Measurements from ENCODE around the gene CCR7. TPM values are rescaled to one million over a fixed set of nuclear protein-coding genes. Genes with fewer than 3 reads are reported as not detected.
A peak's percentile ranks its signal among the peaks of the same experiment; 100 is the strongest.

Gene CCR7
- total RNA-seq, 1 donor from 2014 or later = 0.51 TPM

DNA sequence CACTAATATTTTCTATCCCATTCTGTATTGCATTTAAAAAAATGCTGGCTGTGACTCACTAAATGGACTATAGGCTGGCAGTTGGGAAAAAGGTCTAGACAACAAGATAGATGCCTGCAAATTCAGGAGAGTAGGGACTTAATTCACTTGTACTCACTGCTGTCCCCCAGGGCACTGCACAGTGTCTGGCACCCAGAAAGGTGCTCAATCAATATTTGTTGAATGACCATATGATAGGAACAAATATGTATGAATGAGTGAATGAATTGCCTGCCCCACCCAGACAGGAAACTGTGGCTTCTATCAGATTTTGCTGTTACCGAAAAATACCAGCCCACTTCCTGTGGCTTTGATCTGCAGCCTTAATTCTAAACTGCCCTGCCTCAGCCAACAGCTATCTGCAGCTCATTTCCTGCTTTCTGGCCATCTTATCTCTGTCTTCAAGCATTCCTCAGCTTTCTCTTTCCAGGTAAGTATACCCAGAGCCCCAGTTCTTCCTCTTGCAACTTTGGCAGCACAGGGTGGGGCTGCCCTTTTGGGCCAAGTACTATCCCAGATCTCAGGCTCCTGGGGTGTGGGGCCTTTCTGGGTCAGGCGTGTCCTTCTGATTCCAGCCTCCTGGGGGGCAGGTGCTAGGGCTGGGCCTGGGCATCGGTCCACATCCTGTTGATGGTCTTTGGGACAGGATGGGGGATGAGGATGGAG is 48.5 kb downstream of the CCR7 start:
- H3K4me1 Mint-ChIP-seq (ENCODE audit: unreplicated experiment) = peaks cover 19% of the 10 kb centered on the region
- H3K9me3 Mint-ChIP-seq (ENCODE audit: unreplicated experiment) = no peaks in the 10 kb centered on the region
- TF ChIP-seq, protein P1, sequence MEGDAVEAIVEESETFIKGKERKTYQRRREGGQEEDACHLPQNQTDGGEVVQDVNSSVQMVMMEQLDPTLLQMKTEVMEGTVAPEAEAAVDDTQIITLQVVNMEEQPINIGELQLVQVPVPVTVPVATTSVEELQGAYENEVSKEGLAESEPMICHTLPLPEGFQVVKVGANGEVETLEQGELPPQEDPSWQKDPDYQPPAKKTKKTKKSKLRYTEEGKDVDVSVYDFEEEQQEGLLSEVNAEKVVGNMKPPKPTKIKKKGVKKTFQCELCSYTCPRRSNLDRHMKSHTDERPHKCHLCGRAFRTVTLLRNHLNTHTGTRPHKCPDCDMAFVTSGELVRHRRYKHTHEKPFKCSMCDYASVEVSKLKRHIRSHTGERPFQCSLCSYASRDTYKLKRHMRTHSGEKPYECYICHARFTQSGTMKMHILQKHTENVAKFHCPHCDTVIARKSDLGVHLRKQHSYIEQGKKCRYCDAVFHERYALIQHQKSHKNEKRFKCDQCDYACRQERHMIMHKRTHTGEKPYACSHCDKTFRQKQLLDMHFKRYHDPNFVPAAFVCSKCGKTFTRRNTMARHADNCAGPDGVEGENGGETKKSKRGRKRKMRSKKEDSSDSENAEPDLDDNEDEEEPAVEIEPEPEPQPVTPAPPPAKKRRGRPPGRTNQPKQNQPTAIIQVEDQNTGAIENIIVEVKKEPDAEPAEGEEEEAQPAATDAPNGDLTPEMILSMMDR (IDR thresholded peaks at IDR 0.05; ENCODE audit: unreplicated experiment) = no peak
- peak overlapping the region; percentile 27 for H3K27ac Mint-ChIP-seq (ENCODE audit: unreplicated experiment)
- DNase-seq (ENCODE audit: low spot score) = no peak
- peaks cover 6% of the 10 kb centered on the region for H3K27me3 Mint-ChIP-seq (ENCODE audit: unreplicated experiment)
- H3K4me3 Mint-ChIP-seq (ENCODE audit: unreplicated experiment) = peak overlapping the region; percentile 16
- peaks cover under 1% of the 10 kb centered on the region for H3K36me3 Mint-ChIP-seq (ENCODE audit: low read depth, unreplicated experiment)

DNA sequence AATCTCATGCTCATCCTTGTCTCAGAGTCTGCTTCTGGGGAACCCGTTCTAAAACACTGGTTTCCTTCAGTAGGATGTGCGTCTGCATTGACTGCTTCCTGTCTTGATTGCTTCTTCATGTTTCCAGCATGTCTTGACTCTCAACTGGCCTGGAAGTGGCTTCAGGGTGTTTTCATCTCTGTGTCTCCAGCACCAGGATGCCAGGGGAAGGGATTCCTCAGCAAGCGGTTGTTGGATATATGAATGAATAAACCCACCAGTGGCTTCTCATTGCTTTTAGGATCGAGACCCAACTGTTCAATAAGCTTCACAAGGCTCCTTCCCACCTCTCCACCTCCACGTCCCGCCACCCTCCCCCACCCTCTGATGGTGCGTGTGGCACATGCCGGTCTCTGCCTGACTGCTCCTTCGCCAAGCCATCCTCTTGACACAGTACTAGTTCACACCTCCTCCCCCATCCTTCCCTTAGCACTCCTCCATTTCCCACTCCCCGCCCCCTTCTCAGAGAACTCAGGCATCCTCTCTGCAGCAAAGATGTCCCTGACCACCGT is 49.7 kb downstream of the CCR7 start:
- DNase-seq (ENCODE audit: low spot score) = no peak
- TF ChIP-seq, protein P1 (IDR thresholded peaks at IDR 0.05; ENCODE audit: unreplicated experiment) = no peak
- Mint-ChIP-seq H3K4me3 (ENCODE audit: unreplicated experiment) (no peak overlapping the region), H3K27me3 (ENCODE audit: unreplicated experiment) (peaks cover 9% of the 10 kb centered on the region), H3K9me3 (ENCODE audit: unreplicated experiment) (no peaks in the 10 kb centered on the region), H3K36me3 (ENCODE audit: low read depth, unreplicated experiment) (no peaks in the 10 kb centered on the region), H3K4me1 (ENCODE audit: unreplicated experiment) (peaks cover 16% of the 10 kb centered on the region), H3K27ac (ENCODE audit: unreplicated experiment) (no peak overlapping the region)

DNA sequence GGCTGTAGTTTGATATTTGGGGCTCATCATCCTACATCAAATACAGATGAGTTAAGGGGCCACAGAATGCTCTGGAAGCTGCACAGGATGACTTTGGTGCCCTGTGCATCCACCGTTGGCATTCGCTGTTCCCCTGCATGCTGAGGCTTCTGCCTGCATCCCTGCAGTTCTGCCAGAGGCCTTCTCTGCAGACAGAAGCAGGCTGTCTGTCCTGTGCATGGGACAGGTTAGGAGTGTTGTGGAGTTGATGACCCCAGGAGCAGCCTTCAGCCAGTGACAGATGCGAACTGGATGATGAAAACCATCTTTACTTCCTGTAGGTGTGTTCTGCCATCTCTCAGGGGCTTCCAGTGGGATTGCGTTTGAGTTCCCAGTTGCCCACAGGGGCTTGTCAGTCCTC is 50.3 kb downstream of the CCR7 start:
- no peak overlapping the region for H3K4me3 Mint-ChIP-seq (ENCODE audit: unreplicated experiment)
- TF ChIP-seq, protein P1 (IDR thresholded peaks at IDR 0.05; ENCODE audit: unreplicated experiment) = no peak
- no peak for DNase-seq (ENCODE audit: low spot score)
- H3K36me3 Mint-ChIP-seq (ENCODE audit: low read depth, unreplicated experiment) = no peaks in the 10 kb centered on the region
- H3K9me3 Mint-ChIP-seq (ENCODE audit: unreplicated experiment) = no peaks in the 10 kb centered on the region
- H3K27ac Mint-ChIP-seq (ENCODE audit: unreplicated experiment) = no peak overlapping the region
- peaks cover 9% of the 10 kb centered on the region for H3K27me3 Mint-ChIP-seq (ENCODE audit: unreplicated experiment)
- H3K4me1 Mint-ChIP-seq (ENCODE audit: unreplicated experiment) = peaks cover 16% of the 10 kb centered on the region

DNA sequence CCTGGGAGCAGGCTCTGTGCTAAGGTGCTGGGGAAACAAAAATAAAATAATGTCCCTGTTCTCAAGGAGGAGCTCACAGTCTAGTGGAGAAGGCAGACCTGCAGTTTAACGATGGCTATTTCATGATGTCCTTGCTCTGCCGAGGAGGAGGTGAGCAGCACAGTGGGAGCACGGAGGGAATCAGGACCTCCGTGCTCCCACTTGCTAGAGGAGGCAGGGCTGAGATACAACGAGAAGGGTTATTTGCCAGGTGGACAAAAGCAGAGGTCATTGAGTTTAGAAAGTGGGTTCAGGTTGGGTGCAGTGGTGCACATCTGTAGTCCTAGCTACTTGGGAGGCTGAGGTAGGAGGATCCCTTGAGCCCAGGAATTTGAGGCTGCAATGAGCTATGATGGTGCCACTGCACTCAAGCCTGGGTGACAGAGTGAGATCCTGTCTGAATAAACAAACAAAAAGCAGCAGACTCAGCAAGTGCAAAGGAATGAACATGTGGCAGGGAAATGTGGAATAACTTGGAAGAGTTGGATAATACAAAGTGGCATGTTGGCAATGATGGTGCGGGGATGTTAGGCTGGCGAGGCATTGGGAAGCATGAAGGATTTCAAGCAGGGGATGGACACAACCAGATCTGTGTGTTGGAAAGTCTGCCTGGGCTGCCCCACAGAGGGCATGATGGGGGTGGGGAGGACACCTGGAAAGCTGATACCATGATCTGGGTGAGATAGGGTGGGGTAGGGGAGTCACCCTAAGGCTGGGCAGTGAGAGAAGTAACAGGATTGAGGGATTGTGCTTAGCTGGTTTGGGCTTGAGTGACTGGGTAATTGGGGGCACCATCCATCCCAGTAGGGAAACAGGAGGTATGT is 51.0 kb downstream of the CCR7 start:
- no peaks in the 10 kb centered on the region for H3K36me3 Mint-ChIP-seq (ENCODE audit: low read depth, unreplicated experiment)
- H3K4me1 Mint-ChIP-seq (ENCODE audit: unreplicated experiment) = peaks cover 16% of the 10 kb centered on the region
- H3K9me3 Mint-ChIP-seq (ENCODE audit: unreplicated experiment) = no peaks in the 10 kb centered on the region
- DNase-seq (ENCODE audit: low spot score) = no peak
- peak overlapping the region; percentile 5 for H3K27ac Mint-ChIP-seq (ENCODE audit: unreplicated experiment)
- TF ChIP-seq, protein P1 (IDR thresholded peaks at IDR 0.05; ENCODE audit: unreplicated experiment) = no peak
- no peak overlapping the region for H3K4me3 Mint-ChIP-seq (ENCODE audit: unreplicated experiment)
- peaks cover 9% of the 10 kb centered on the region for H3K27me3 Mint-ChIP-seq (ENCODE audit: unreplicated experiment)
